ENCODE results near the gene PGM5.

- TF ChIP-seq CTCF (IDR thresholded peaks at IDR 0.05; ENCODE audit: low read depth, low read length) (no peak), EZH2phosphoT487 (IDR thresholded peaks at IDR 0.05; ENCODE audit: low read depth) (no peak)
Observed at GRCh38 chr9:68418259-68418845, 61.9 kb downstream of the PGM5 start.

Measured in OCI-LY3 (cell line).